EH (cell line): ENCODE data around the gene ARPP21.

Source experiments
- DNase-seq: peaks from one replicate; pipeline ENCODE4 v3.0.0-alpha.2; 2015; ENCODE audit warnings: low read depth

ARPP21 gene

GRCh38 chr3:35641920-35642527 lies 2.7 kb downstream of the ARPP21 start:
- DNase-seq, result no peak

- DNase-seq, result no peak
Observed at GRCh38 chr3:35643495-35643894, 4.2 kb downstream of the ARPP21 start.

- DNase-seq, result no peak
Observed at GRCh38 chr3:35644451-35644850, 5.1 kb downstream of the ARPP21 start.

GRCh38 chr3:35645189-35645588 lies 5.9 kb downstream of the ARPP21 start:
- DNase-seq, result no peak

GRCh38 chr3:35646081-35646480 lies 6.8 kb downstream of the ARPP21 start:
- no peak for DNase-seq

GRCh38 chr3:35647461-35647860 lies 8.1 kb downstream of the ARPP21 start:
- no peak for DNase-seq

GRCh38 chr3:35648347-35648746 lies 9.0 kb downstream of the ARPP21 start:
- no peak for DNase-seq

GRCh38 chr3:35649405-35649804 lies 10.1 kb downstream of the ARPP21 start:
- no peak for DNase-seq

GRCh38 chr3:35651426-35651825 lies 12.1 kb downstream of the ARPP21 start:
- DNase-seq, result no peak

- no peak for DNase-seq
Observed at GRCh38 chr3:35651851-35652250, 12.5 kb downstream of the ARPP21 start.

- no peak for DNase-seq
Observed at GRCh38 chr3:35653347-35653746, 14.0 kb downstream of the ARPP21 start.

GRCh38 chr3:35654476-35654875 lies 15.2 kb downstream of the ARPP21 start:
- DNase-seq, result no peak

GRCh38 chr3:35658686-35659085 lies 19.4 kb downstream of the ARPP21 start:
- no peak for DNase-seq

- DNase-seq, result no peak
Observed at GRCh38 chr3:35659768-35660167, 20.4 kb downstream of the ARPP21 start.

- no peak for DNase-seq
Observed at GRCh38 chr3:35663471-35663870, 24.1 kb downstream of the ARPP21 start.

- no peak for DNase-seq
Observed at GRCh38 chr3:35664460-35664919, 25.2 kb downstream of the ARPP21 start.

- DNase-seq, result no peak
Observed at GRCh38 chr3:35665390-35666055, 26.2 kb downstream of the ARPP21 start.

- no peak for DNase-seq
Observed at GRCh38 chr3:35666888-35667287, 27.6 kb downstream of the ARPP21 start.

- DNase-seq, result no peak
Observed at GRCh38 chr3:35670408-35670965, 31.2 kb downstream of the ARPP21 start.

- no peak for DNase-seq
Observed at GRCh38 chr3:35671483-35671882, 32.2 kb downstream of the ARPP21 start.

GRCh38 chr3:35673017-35673416 lies 33.7 kb downstream of the ARPP21 start:
- DNase-seq, result no peak

- DNase-seq, result no peak
Observed at GRCh38 chr3:35674451-35675109, 35.3 kb downstream of the ARPP21 start.

- no peak for DNase-seq
Observed at GRCh38 chr3:35675206-35675605, 35.9 kb downstream of the ARPP21 start.
